Activated CD8-positive, alpha-beta T cell treated with anti-CD3 and anti-CD28 coated beads for 36 hours (primary cell): Measurements from ENCODE around the gene MTA1. TPM values are rescaled to one million over a fixed set of nuclear protein-coding genes. Genes with fewer than 3 reads are reported as not detected.

Experiments used
- ATAC-seq: fragments of 200-7000 bp; cut with Tn5 transposase; one replicate; pipeline ENCODE4 v1.10.0; 2021; ENCODE audit warnings: mild to moderate bottlenecking, moderate library complexity
- CTCF ChIA-PET: fragments of 350-600 bp; sonication (Branson Sonifier 250); formaldehyde crosslinking; loops from one replicate; lab custom pipeline; 2021; ENCODE audit warnings: antibody characterized with exemption; lab: Charles Lee
- POLR2A ChIA-PET: fragments of 350-600 bp; sonication (Branson Sonifier 250); formaldehyde crosslinking; loops from one replicate; lab custom pipeline; 2021; ENCODE audit warnings: antibody characterized with exemption; lab: Charles Lee
- DNase-seq: peaks from one replicate; pipeline ENCODE4 v3.0.0-alpha.2; 2020
- H3K27ac Mint-ChIP-seq: one replicate; pipeline ENCODE4 v1.8.0; 2021; ENCODE audit warnings: mild to moderate bottlenecking, mixed read lengths
- H3K27me3 Mint-ChIP-seq: one replicate; pipeline ENCODE4 v1.8.0; 2021; ENCODE audit warnings: mixed read lengths
- H3K36me3 Mint-ChIP-seq: one replicate; pipeline ENCODE4 v1.8.0; 2021; ENCODE audit warnings: low read depth, mixed read lengths
- H3K4me1 Mint-ChIP-seq: one replicate; pipeline ENCODE4 v1.8.0; 2021; ENCODE audit warnings: low read depth, mixed read lengths
- H3K4me3 Mint-ChIP-seq: one replicate; pipeline ENCODE4 v1.8.0; 2021; ENCODE audit warnings: mild to moderate bottlenecking, moderate library complexity, mixed read lengths
- H3K9me3 Mint-ChIP-seq: one replicate; pipeline ENCODE4 v1.8.0; 2021; ENCODE audit warnings: mixed read lengths
- CTCF ChIP-seq: fragments of 200-600 bp; IDR thresholded peaks from one replicate; pipeline ENCODE4 v1.8.0; 2022; ENCODE audit warnings: antibody characterized with exemption, mild to moderate bottlenecking
- intact Hi-C: fragments of 100-400 bp; cut with micrococcal nuclease; formaldehyde crosslinking; loops from one replicate; pipeline ENCODE4 v1.10.0; 2022
- total RNA-seq, 2 experiments: library from RNA; stranded (reverse); gene quantifications; one replicate each; pipeline ENCODE4 v1.2.3, GENCODE V29; 2021

Gene MTA1
- total RNA-seq, 2 experiments from 2014 or later = 133 to 140 TPM

- POLR2A ChIA-PET = interaction anchor here (1.0 kb wide), 1 partner anchor 39 kb away, joined by 3 read pairs; no protein-coding TSS in a partner anchor
- Mint-ChIP-seq H3K4me3 (no peak overlapping the region), H3K27me3 (no peaks in the 10 kb centered on the region), H3K9me3 (no peaks in the 10 kb centered on the region), H3K4me1 (no peaks in the 10 kb centered on the region), H3K36me3 (peaks cover 6% of the 10 kb centered on the region), H3K27ac (no peak overlapping the region)
- no peak for TF ChIP-seq CTCF
- intact Hi-C loops = no loop called here
- ATAC-seq (no peak), DNase-seq (no peak)
- CTCF ChIA-PET = no interaction called here
These were observed 42.3 kb downstream of the MTA1 start for GRCh38 chr14:105461903-105462302.

- POLR2A ChIA-PET = no interaction called here
- CTCF ChIA-PET = interaction anchor here (1.8 kb wide), 1 partner anchor 16 kb away, joined by 5 read pairs; no protein-coding TSS in a partner anchor
- Mint-ChIP-seq H3K27ac (no peak overlapping the region), H3K4me3 (no peak overlapping the region), H3K27me3 (no peaks in the 10 kb centered on the region), H3K9me3 (no peaks in the 10 kb centered on the region), H3K4me1 (no peaks in the 10 kb centered on the region), H3K36me3 (peaks cover 6% of the 10 kb centered on the region)
- intact Hi-C loops = no loop called here
- ATAC-seq = no peak
- DNase-seq = no peak
- no peak for TF ChIP-seq CTCF
These were observed 44.9 kb downstream of the MTA1 start for GRCh38 chr14:105464501-105464900.

- DNase-seq (no peak), ATAC-seq (no peak)
- intact Hi-C loops = no loop called here
- no peaks in the 10 kb centered on the region for H3K27me3 Mint-ChIP-seq
- no peaks in the 10 kb centered on the region for H3K9me3 Mint-ChIP-seq
- no peaks in the 10 kb centered on the region for H3K4me1 Mint-ChIP-seq
- no peak overlapping the region for H3K27ac Mint-ChIP-seq
- no peak overlapping the region for H3K4me3 Mint-ChIP-seq
- no peak for TF ChIP-seq CTCF
- peaks cover 6% of the 10 kb centered on the region for H3K36me3 Mint-ChIP-seq
- CTCF ChIA-PET = no interaction called here
- POLR2A ChIA-PET = no interaction called here
These were observed 45.8 kb downstream of the MTA1 start for GRCh38 chr14:105465209-105466031.

- Mint-ChIP-seq H3K27ac (no peak overlapping the region), H3K9me3 (no peaks in the 10 kb centered on the region), H3K27me3 (no peaks in the 10 kb centered on the region), H3K4me3 (no peak overlapping the region), H3K4me1 (no peaks in the 10 kb centered on the region), H3K36me3 (peaks cover 3% of the 10 kb centered on the region)
- DNase-seq = no peak
- POLR2A ChIA-PET = no interaction called here
- ATAC-seq = no peak
- intact Hi-C loops = no loop called here
- CTCF ChIA-PET = no interaction called here
- TF ChIP-seq CTCF = no peak
These were observed 47.1 kb downstream of the MTA1 start for GRCh38 chr14:105466531-105467248.
